Nucleus accumbens (tissue), 56 donors: Measurements from ENCODE around the gene RCC1.
"Not testable (repeated sequence)": the region's sequence is repeated elsewhere in the genome, so short reads cannot be mapped to it uniquely, and the experiment has no call there.

Experiments used
- DNase-seq, 56 donors: peaks; one replicate each; lab custom pipeline; 2025; lab: John Stamatoyannopoulos, UW

The RCC1 gene

GRCh38 chr1:28510273-28510969, 4.6 kb downstream of the RCC1 start:
- DNase-seq: no peak

DNA sequence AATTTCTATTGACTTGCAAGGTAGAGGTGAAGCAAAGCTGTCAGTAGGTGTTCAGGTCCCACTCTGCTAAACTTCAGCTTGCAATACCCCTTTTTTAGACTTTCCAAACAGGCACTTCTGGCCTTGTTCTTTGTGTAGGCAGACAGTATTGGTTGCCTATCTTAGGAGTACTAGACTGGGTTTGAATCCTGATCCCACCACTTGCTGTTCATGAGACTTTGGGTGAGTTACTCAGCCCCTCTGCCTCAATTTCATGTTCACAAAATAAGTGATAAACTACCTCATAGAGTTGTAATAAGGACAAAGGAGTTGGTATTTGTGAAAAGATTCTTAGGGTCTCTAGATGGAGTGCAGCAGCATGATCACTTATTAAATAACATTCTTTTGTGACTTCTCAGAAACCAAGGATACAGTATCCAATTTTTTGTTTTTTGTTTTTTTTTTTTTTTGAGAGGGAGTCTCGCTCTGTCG, 5.2 kb downstream of the RCC1 start:
- DNase-seq: no peak

DNA sequence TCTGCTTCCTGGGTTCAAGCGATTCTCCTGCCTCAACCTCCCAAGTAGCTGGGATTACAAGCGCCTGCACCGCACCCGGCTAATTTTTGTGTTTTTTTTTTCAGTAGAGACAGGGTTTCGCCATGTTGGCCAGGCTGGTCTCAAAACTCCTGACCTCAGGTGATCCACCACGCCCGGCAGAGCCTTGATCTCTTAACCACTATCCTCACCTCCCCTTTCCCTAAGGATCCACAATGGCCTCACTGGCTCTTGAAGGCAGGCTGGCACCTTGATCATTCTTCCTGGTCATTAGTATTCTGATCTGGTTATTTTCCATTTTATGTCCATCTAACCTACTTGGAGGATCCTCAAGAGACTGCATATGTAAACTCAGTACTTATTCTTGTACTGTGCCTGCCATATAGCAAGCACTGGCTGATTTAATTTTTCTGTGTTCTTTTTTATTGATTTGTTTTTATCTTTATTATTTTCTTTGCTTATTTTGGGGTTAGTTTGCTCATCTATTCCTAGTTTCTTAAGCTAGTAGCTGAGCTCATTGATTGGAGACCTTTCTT, 6.3 kb downstream of the RCC1 start:
- no peak for DNase-seq

GRCh38 chr1:28514445-28514933, 8.6 kb downstream of the RCC1 start:
- DNase-seq: not testable (repeated sequence)

DNA sequence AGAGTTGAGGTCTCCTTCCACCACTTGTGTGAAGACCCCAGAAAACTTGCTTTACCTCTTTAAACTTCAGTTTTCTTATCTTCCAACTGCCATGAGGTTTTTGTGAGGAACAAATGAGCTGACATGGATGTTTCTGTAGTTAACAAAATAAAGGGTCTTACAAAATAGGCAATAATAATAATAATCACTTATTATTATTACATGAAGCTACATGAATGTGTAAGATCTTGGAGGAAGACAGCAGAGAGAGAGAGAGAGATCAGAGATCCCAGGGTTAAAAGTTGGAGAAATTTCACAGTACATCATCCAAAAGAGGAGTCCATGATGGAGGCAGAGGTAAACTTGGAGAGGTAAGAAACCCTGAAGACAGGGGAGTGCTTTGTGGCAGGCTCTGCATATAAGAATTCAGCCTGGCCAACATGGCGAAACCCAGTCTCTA, 10.7 kb downstream of the RCC1 start:
- DNase-seq: no peak

DNA sequence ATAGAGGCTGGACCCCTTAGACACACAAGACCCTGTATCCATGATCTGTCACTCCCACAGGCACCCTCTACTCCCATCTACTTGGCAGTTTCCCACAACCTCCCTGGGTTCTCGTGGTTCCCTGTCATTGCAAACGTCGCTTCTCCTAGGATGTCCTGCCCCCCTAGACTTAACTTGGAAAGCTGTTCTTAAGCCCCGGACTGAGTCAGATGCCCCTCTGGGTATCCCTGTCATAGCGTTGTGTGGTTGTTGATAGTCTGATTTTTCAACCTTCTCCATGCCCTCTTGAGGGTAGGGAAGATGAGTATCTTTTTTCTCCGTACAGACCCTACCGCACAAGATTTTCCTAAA, 11.8 kb downstream of the RCC1 start:
- peak in 4 of 56 donors; percentile 19 to 37 (median 24) for DNase-seq

GRCh38 chr1:28518000-28518744, 12.3 kb downstream of the RCC1 start:
- peak in 55 of 56 donors; percentile 13 to 93 (median 77) for DNase-seq

- DNase-seq: peak in 2 of 56 donors; percentile 5 to 10
These were observed 13.0 kb downstream of the RCC1 start for GRCh38 chr1:28518745-28519341.

DNA sequence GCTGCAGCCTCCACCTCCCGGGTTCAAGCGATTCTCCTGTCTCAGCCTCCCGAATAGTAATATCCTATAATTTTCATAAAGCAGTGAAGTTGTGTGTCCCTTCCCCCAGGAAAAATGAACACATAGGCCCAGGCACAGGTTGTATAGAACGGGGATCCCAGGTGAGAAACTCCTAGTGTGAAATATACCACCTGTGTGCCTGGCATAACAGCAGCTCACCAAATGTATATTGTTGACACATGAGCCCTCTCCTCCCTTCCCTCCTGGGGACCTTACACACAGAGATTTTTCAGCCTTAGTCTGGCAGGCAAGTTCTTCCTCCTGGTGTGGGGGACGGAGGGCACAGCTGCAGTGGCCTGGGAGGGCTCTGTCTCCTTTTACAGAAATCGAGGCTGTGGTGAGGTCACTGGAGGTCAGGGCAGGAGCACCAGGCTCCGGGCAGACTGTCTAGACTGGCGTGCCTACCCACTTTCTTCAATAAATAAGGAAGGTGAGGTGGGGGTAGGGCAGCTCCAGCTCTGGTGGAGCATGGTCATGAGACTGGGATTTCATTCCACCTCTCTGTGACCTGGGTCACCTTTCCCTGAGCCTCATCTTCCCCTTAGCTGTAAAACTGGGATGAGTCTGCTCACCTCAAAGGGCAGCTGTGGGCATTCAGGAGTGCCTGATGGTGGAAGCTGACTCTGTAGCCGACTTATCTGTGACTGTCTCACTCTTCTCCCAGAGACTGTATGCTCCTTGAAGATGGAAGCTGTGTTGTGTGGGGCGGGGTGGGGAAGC, 14.3 kb downstream of the RCC1 start:
- DNase-seq: no peak

- DNase-seq: not testable (repeated sequence)
These were observed 15.0 kb downstream of the RCC1 start for GRCh38 chr1:28520796-28521195.

DNA sequence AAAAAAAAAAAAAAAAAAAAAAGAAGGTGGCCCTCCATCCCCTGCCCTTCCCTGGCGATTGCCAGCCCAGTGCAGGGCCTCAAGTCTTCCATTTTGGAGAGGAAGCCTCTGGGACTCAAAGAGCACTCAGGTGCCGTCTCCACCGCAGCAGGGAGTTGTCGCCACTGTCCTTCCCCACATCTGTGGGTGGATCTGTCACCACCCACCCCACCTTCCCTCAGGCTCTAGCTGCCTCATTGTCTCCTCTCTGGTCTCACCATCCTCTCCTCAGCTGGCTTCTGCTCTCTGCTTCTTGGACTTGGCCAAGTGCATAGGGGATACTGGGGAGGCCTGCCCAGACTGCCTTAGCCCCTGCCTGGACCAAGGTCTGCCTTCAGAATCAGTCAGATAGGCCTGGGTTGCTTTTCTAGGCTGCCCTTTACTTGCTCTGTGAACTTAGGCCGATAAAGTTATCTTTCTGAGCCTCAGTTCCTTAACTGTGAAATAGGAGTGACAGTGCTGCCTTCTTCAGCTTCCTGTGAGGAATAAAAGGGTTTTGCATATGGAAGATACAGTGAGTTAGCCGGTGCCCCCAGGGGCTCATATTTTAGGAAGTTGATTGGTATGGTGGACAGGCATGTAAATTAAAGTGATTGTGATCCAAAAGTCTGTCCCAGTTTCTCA, 15.8 kb downstream of the RCC1 start:
- DNase-seq: no peak

DNA sequence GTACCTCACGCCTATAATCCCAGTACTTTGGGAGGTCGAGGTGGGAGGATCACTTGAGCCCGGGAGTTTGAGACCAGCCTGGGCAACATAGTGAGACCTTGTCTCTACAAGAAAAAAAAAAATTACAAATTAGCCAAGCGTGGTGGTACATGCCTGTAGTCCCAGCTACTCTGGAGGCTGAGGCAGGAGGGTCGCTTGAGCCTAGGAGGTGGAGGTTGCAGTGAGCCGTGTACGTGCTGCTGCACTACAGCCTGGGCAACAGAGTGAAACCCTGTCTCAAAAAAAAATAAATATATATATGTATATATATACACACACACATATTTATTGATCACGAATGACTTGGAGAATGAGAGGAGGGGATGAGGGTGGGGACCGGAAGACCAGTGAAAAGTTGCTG, 16.7 kb downstream of the RCC1 start:
- not testable (repeated sequence) for DNase-seq

GRCh38 chr1:28525002-28525642, 19.3 kb downstream of the RCC1 start:
- not testable (repeated sequence) for DNase-seq

GRCh38 chr1:28526886-28527285, 21.0 kb downstream of the RCC1 start:
- no peak for DNase-seq

- DNase-seq: no peak
These were observed 24.6 kb downstream of the RCC1 start for GRCh38 chr1:28530456-28530855.

- DNase-seq: no peak
These were observed 28.8 kb downstream of the RCC1 start for GRCh38 chr1:28534671-28535070.

DNA sequence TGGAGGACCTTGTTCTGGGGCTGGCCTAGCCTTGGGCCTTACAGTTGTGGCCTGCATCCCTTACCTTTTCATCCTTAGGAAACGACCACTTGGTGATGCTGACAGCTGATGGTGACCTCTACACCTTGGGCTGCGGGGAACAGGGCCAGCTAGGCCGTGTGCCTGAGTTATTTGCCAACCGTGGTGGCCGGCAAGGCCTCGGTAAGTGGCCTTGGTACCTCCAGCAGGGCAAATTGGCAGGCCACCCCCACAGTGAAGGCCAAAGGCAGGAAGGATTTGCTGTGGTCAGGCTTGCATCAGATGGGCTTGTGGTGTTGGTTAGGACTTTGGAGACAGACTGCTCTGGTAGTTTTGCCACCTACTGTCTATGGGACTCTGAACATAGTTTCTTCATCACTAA, 29.3 kb downstream of the RCC1 start:
- no peak for DNase-seq

- peak in 25 of 56 donors; percentile 2 to 51 (median 13) for DNase-seq
These were observed 31.8 kb downstream of the RCC1 start for GRCh38 chr1:28537457-28538199.
